H1 (cell line): ENCODE measurements around the gene GLTP. TPM values are rescaled to one million over a fixed set of nuclear protein-coding genes. Genes with fewer than 3 reads are reported as not detected.

Experiments
- CTCF ChIA-PET: fragments of 300-600 bp; sonication (Branson Sonifier 250); formaldehyde crosslinking; loops from one replicate; lab custom pipeline; 2021; ENCODE audit not compliant: partially characterized antibody; lab: Charles Lee
- POLR2A ChIA-PET: fragments of 300-600 bp; sonication (Branson Sonifier 250); formaldehyde crosslinking; loops from one replicate; lab custom pipeline; 2021; ENCODE audit warnings: inconsistent platforms; ENCODE audit not compliant: partially characterized antibody; lab: Charles Lee
- DNase-seq, 2 experiments: peaks; one replicate each; pipeline versions ENCODE4 v3.0.0 to v3.0.0-alpha.2; 2010 to 2022; ENCODE audit warnings: low spot score in 2 of 2, low read depth in 1 of 2, mixed read lengths in 1 of 2
- FAIRE-seq: peaks from 2 replicates; lab custom pipeline; 2011; peaks lifted over from hg19 to GRCh38; lab: Jason Lieb, UNC
- H2AFZ ChIP-seq: 2 replicates; pipeline ENCODE4 v1.8.1; 2012; ENCODE audit warnings: low read length, inconsistent platforms
- H2AK5ac ChIP-seq: 2 replicates; pipeline ENCODE4 v1.6.1; 2013; ENCODE audit warnings: low read depth, low read length
- H2BK120ac ChIP-seq: replicated peaks from 2 replicates; pipeline ENCODE3; 2013; ENCODE audit warnings: low read depth, low read length, inconsistent platforms
- H2BK12ac ChIP-seq: 2 replicates; pipeline ENCODE4 v1.6.1; 2013; ENCODE audit warnings: low read depth, low read length
- H2BK15ac ChIP-seq: 2 replicates; pipeline ENCODE4 v1.6.1; 2013; ENCODE audit warnings: low read length
- H2BK20ac ChIP-seq: 2 replicates; pipeline ENCODE4 v1.6.1; 2013; ENCODE audit warnings: low read length
- H2BK5ac ChIP-seq: 2 replicates; pipeline ENCODE4 v1.6.1; 2013; ENCODE audit warnings: low read depth, low read length
- H3K14ac ChIP-seq: 2 replicates; pipeline ENCODE4 v1.6.1; 2013; ENCODE audit warnings: inconsistent platforms; ENCODE audit not compliant: insufficient read length
- H3K18ac ChIP-seq: 2 replicates; pipeline ENCODE4 v1.6.1; 2013; ENCODE audit warnings: low read length; ENCODE audit errors: extremely low read depth
- H3K23ac ChIP-seq: 2 replicates; pipeline ENCODE4 v1.6.1; 2013; ENCODE audit warnings: inconsistent platforms; ENCODE audit not compliant: insufficient read length
- H3K23me2 ChIP-seq: 2 replicates; pipeline ENCODE4 v1.6.1; 2013; ENCODE audit warnings: low read depth, low read length
- H3K27ac ChIP-seq: 2 replicates; pipeline ENCODE4 v1.6.1; 2011; ENCODE audit warnings: low read depth, low read length, inconsistent platforms
- H3K27me3 ChIP-seq, 4 experiments: replicated peaks in 1 of 4; 1 replicate in 1 of 4; 2 replicates in 3 of 4; pipeline versions ENCODE4 v1.6.1 to v1.8.1; 2011 to 2013; ENCODE audit warnings: low read length in 3 of 4, mild to moderate bottlenecking in 3 of 4, inconsistent platforms in 2 of 4, mixed read lengths in 2 of 4, moderate library complexity in 1 of 4; ENCODE audit not compliant: control insufficient read depth in 3 of 4, insufficient read depth in 3 of 4; ENCODE audit errors: extremely low read depth in 1 of 4
- H3K36me3 ChIP-seq, 4 experiments: 2 replicates each; pipeline versions ENCODE4 v1.6.1 to v1.8.1; 2011 to 2013; ENCODE audit warnings: mild to moderate bottlenecking in 4 of 4, low read length in 3 of 4, moderate library complexity in 2 of 4, control low read depth in 1 of 4, inconsistent platforms in 1 of 4; ENCODE audit not compliant: insufficient read depth in 4 of 4, control insufficient read depth in 2 of 4
- H3K4ac ChIP-seq: replicated peaks from 2 replicates; pipeline ENCODE3; 2013; ENCODE audit warnings: low read length, low read depth, mixed read lengths, inconsistent platforms; ENCODE audit not compliant: insufficient read length
- H3K4me1 ChIP-seq, 4 experiments: replicated peaks in 1 of 4; 1 replicate in 1 of 4; 2 replicates in 3 of 4; pipeline versions ENCODE4 v1.6.1 to v1.8.1; 2011 to 2013; ENCODE audit warnings: low read length in 3 of 4, inconsistent platforms in 2 of 4, mixed read lengths in 1 of 4; ENCODE audit not compliant: insufficient read depth in 4 of 4, control insufficient read depth in 3 of 4
- H3K4me2 ChIP-seq, 2 experiments: 2 replicates each; pipeline versions ENCODE4 v1.6.1 to v1.8.1; 2011 to 2013; ENCODE audit warnings: low read depth in 2 of 2, low read length in 2 of 2, control low read depth in 1 of 2, inconsistent platforms in 1 of 2, mild to moderate bottlenecking in 1 of 2; ENCODE audit not compliant: insufficient read depth in 1 of 2
- H3K4me3 ChIP-seq, 4 experiments: fragments of 200-600, 300-600 bp in 1 of 4; sonication (generic), shearing (Covaris generic), sonication (Bioruptor Twin) in 1 of 4; 2 replicates each; pipeline versions ENCODE4 v1.5.1 to v1.8.1; 2011 to 2016; ENCODE audit warnings: low read length in 4 of 4, low read depth in 3 of 4, control low read depth in 2 of 4, inconsistent platforms in 2 of 4, mild to moderate bottlenecking in 2 of 4, mixed read lengths in 1 of 4, moderate library complexity in 1 of 4; ENCODE audit not compliant: insufficient read depth in 2 of 4; ENCODE audit errors: extremely low read depth in 1 of 4
- H3K56ac ChIP-seq: replicated peaks from 2 replicates; pipeline ENCODE3; 2013; ENCODE audit warnings: low read depth, mild to moderate bottlenecking, mixed read lengths, low read length, inconsistent platforms; ENCODE audit not compliant: insufficient read length
- H3K79me1 ChIP-seq: 2 replicates; pipeline ENCODE4 v1.6.1; 2013; ENCODE audit warnings: low read depth, low read length, control low read depth
- H3K79me2 ChIP-seq, 2 experiments: 2 replicates each; pipeline versions ENCODE4 v1.6.1 to v1.8.1; 2012 to 2013; ENCODE audit warnings: low read length in 2 of 2, mild to moderate bottlenecking in 2 of 2, inconsistent platforms in 1 of 2; ENCODE audit not compliant: insufficient read depth in 2 of 2, control insufficient read depth in 1 of 2
- H3K9ac ChIP-seq, 4 experiments: replicated peaks in 1 of 4; 1 replicate in 1 of 4; 2 replicates in 3 of 4; pipeline versions ENCODE4 v1.6.1 to v1.8.1; 2011 to 2013; ENCODE audit warnings: low read depth in 3 of 4, low read length in 3 of 4, control low read depth in 2 of 4, mild to moderate bottlenecking in 2 of 4, moderate library complexity in 2 of 4, inconsistent platforms in 1 of 4; ENCODE audit errors: extremely low read depth in 1 of 4
- H3K9me3 ChIP-seq, 2 experiments: 2 replicates each; pipeline versions ENCODE4 v1.6.1 to v1.8.1; 2012 to 2013; ENCODE audit warnings: mild to moderate bottlenecking in 2 of 2, moderate library complexity in 2 of 2, control low read depth in 1 of 2, inconsistent platforms in 1 of 2, low read depth in 1 of 2, low read length in 1 of 2, mixed read lengths in 1 of 2; ENCODE audit not compliant: insufficient read depth in 2 of 2
- H4K20me1 ChIP-seq, 2 experiments: replicated peaks in 1 of 2; 2 replicates each; pipeline versions ENCODE3 to v1.8.1; 2011 to 2013; ENCODE audit warnings: inconsistent platforms in 2 of 2, low read length in 2 of 2, mild to moderate bottlenecking in 1 of 2; ENCODE audit not compliant: insufficient read depth in 2 of 2, control insufficient read depth in 1 of 2
- H4K5ac ChIP-seq: 2 replicates; pipeline ENCODE4 v1.6.1; 2013; ENCODE audit warnings: low read length, low read depth, mixed read lengths, inconsistent platforms; ENCODE audit not compliant: insufficient read length
- H4K8ac ChIP-seq: 2 replicates; pipeline ENCODE4 v1.8.0; 2013; ENCODE audit warnings: mild to moderate bottlenecking, moderate library complexity, low read length, inconsistent platforms; ENCODE audit not compliant: insufficient read depth; ENCODE audit errors: extremely low read depth
- H4K91ac ChIP-seq: replicated peaks from 2 replicates; pipeline ENCODE3; 2013; ENCODE audit warnings: low read length, mixed read lengths, inconsistent platforms; ENCODE audit not compliant: insufficient read length
- BRCA1 ChIP-seq: IDR thresholded peaks from 2 replicates; pipeline ENCODE4 v1.6.1; 2012; ENCODE audit warnings: low read depth, low read length, improper control_type of control experiment
- CBX5 ChIP-seq: fragments of 300-800, 300-1000 bp; sonication (generic); IDR thresholded peaks from 2 replicates; pipeline ENCODE4 v1.7.1; 2016; ENCODE audit warnings: antibody characterized with exemption, low read length, low read depth
- MAFK ChIP-seq: IDR thresholded peaks from 2 replicates; pipeline ENCODE4 v1.6.1; 2012; ENCODE audit warnings: low read depth, mild to moderate bottlenecking, improper control_type of control experiment, low read length
- RFX5 ChIP-seq: IDR thresholded peaks from 2 replicates; pipeline ENCODE4 v1.6.1; 2011; ENCODE audit warnings: low read depth, low read length, improper control_type of control experiment, borderline replicate concordance
- TAF7 ChIP-seq: optimal IDR thresholded peaks from 2 replicates; pipeline ENCODE3; 2011; ENCODE audit warnings: low read depth, mild to moderate bottlenecking, inconsistent platforms, low read length, moderate library complexity, borderline replicate concordance
- WGBS, 2 experiments: shearing (Covaris generic) in 1 of 2; methylation state at CpG; one replicate each; pipeline versions ENCODE4 v1.1.6 to v1.1.7; 2013 to 2015; ENCODE audit warnings: low lambda C conversion rate in 2 of 2, mixed read lengths in 2 of 2, inconsistent platforms in 1 of 2, low coverage in 1 of 2, missing lambda C conversion rate in 1 of 2; ENCODE audit not compliant: insufficient replicate concordance in 2 of 2, insufficient coverage in 1 of 2, insufficient read length in 1 of 2; ENCODE audit errors: extremely low coverage in 1 of 2, missing lambda C conversion rate in 1 of 2; 5-methylcytosine and 5-hydroxymethylcytosine counted together
- polyA plus RNA-seq, 7 experiments: library from polyadenylated mRNA; depleted of rRNA in 3 of 7; stranded (reverse) in 5 of 7; unstranded in 2 of 7; fragments of >200 nt in 5 of 7; fragments of 200-250 nt in 2 of 7; gene quantifications; 1 replicate in 5 of 7; 2 replicates in 1 of 7; 4 replicates in 1 of 7; pipeline versions ENCODE4 v1.2.1 to v1.2.3, GENCODE V29; 2011 to 2013; ENCODE audit warnings: missing spikeins in 2 of 7, mixed read lengths in 2 of 7
- total RNA-seq: library from RNA; stranded (reverse); fragmentation: NEBNext Ultra II Directional; extraction: Animal tissue kit (Norgen Biotek cat#: 25700); gene quantifications from 2 replicates; pipeline ENCODE4 v1.2.1, GENCODE V29; 2021

GLTP gene
- total and polyA plus RNA-seq, 2 of the 8 experiments (the other 6 are each of a cell fraction or from before 2014, with no cell fraction given) = 9.8 to 26.1 TPM

- Histone ChIP-seq H3K36me3 (no peaks in the 10 kb centered on the region), H3K56ac (no peak overlapping the region), H3K79me2 (no peaks in the 10 kb centered on the region), H4K20me1 (peaks cover 0 to 18% of the 10 kb centered on the region in 2 experiments), H3K23ac (no peak overlapping the region), H4K5ac (no peak overlapping the region), H3K4ac (no peak overlapping the region), H2BK15ac (no peak overlapping the region), H4K91ac (no peak overlapping the region), H3K4me2 (no peak overlapping the region), H3K9me3 (0 out of 4 replicates have a peak, but pooled peaks cover 0 to 5% of the 10 kb centered on the region in 2 experiments), H3K4me1 (no peaks in the 10 kb centered on the region; a peak in 1 of 7 replicates), H2BK20ac (no peak overlapping the region), H3K9ac (no peak overlapping the region), H2BK5ac (no peak overlapping the region), H2BK12ac (0 out of 2 replicates have a peak overlapping the region, but pooled peaks have one; percentile 9), H2AFZ (no peak overlapping the region), H3K4me3 (no peak overlapping the region), H3K18ac (peak overlapping the region; percentile 71; the same call in 1 of the 2 replicates), H3K14ac (no peak overlapping the region), H2BK120ac (no peak overlapping the region), H4K8ac (no peak overlapping the region), H3K27me3 (no peaks in the 10 kb centered on the region), H3K23me2 (peaks cover 23% of the 10 kb centered on the region; the same call in 1 of the 2 replicates), H3K27ac (no peak overlapping the region), H2AK5ac (no peak overlapping the region), H3K79me1 (no peaks in the 10 kb centered on the region)
- 92% methylated on average over 10 of the region's 10 CpGs; no CpG with 5 or more reads in 1 of the 2 experiments for WGBS, 2 experiments
- CTCF ChIA-PET = interaction anchor here (1.1 to 2.7 kb wide), 7 partner anchors 19 to 122 kb away, joined by 3 to 13 read pairs (median 5); no protein-coding TSS in a partner anchor
- DNase-seq (no peak), FAIRE-seq (no peak)
- POLR2A ChIA-PET = interaction anchor here (0.6 kb wide), 1 partner anchor 1274 kb away, joined by 3 read pairs; no protein-coding TSS in a partner anchor
- TF ChIP-seq BRCA1 = no peak
- no peak for TF ChIP-seq RFX5
- TF ChIP-seq MAFK = no peak
- no peak for TF ChIP-seq TAF7
- no peak for TF ChIP-seq CBX5
Observed at GRCh38 chr12:109810954-109811623, 69.3 kb downstream of the GLTP start.
